22Rv1 (cell line): ENCODE results near the gene RBM12.

Experiments used
- CTCF ChIP-seq: fragments of 450-650 bp; IDR thresholded peaks from 2 replicates; pipeline ENCODE4 v1.5.1; 2017; ENCODE audit warnings: mild to moderate bottlenecking
- ZFX ChIP-seq: fragments of 450-650 bp; IDR thresholded peaks from 2 replicates; pipeline ENCODE4 v1.6.1; 2017; ENCODE audit warnings: antibody characterized with exemption, borderline replicate concordance

GRCh38 chr20:35600993-35601973 is 63.4 kb downstream of the RBM12 start:
- TF ChIP-seq CTCF (peak; percentile 70), ZFX (no peak)
